Calu3 (cell line): ENCODE data around the gene KATNAL2. TPM values are rescaled to one million over a fixed set of nuclear protein-coding genes. Genes with fewer than 3 reads are reported as not detected.

ENCODE experiments used
- Bru-seq: library from RNA; stranded (reverse); fragments of 400-500 nt; gene quantifications from one replicate; lab custom pipeline; 2021; lab: Mats Ljungman, UMichigan
- BruChase-seq, 2 experiments: library from RNA; stranded (reverse); fragments of 400-500 nt; gene quantifications; one replicate each; lab custom pipeline; 2021; lab: Mats Ljungman, UMichigan
- BruUV-seq: library from RNA; stranded (reverse); fragments of 400-500 nt; replicated peaks from 2 replicates; lab custom pipeline; 2021; lab: Mats Ljungman, UMichigan
- CTCF ChIA-PET: fragments of 300-600 bp; sonication (Branson Sonifier 250); formaldehyde crosslinking; loops from one replicate; lab custom pipeline; 2022; ENCODE audit warnings: antibody characterized with exemption; lab: Charles Lee
- DNase-seq: peaks from one replicate; pipeline ENCODE4 v3.0.0; 2022
- H3K27ac Mint-ChIP-seq: one replicate; pipeline ENCODE4 v1.8.0; 2022; ENCODE audit warnings: mixed read lengths; ENCODE audit not compliant: unreplicated experiment
- H3K27me3 Mint-ChIP-seq: one replicate; pipeline ENCODE4 v1.8.0; 2022; ENCODE audit warnings: mixed read lengths; ENCODE audit not compliant: unreplicated experiment
- H3K36me3 Mint-ChIP-seq: one replicate; pipeline ENCODE4 v1.8.0; 2022; ENCODE audit warnings: mild to moderate bottlenecking, moderate library complexity, mixed read lengths; ENCODE audit not compliant: insufficient read depth, unreplicated experiment
- H3K4me1 Mint-ChIP-seq: one replicate; pipeline ENCODE4 v1.8.0; 2022; ENCODE audit warnings: mild to moderate bottlenecking, low read depth, mixed read lengths; ENCODE audit not compliant: unreplicated experiment
- H3K4me3 Mint-ChIP-seq: one replicate; pipeline ENCODE4 v1.8.0; 2022; ENCODE audit warnings: mild to moderate bottlenecking, low read depth, moderate library complexity, mixed read lengths; ENCODE audit not compliant: unreplicated experiment
- H3K9me3 Mint-ChIP-seq: one replicate; pipeline ENCODE4 v1.8.0; 2022; ENCODE audit warnings: low read depth, mixed read lengths; ENCODE audit not compliant: unreplicated experiment
- CTCF ChIP-seq: fragments of 200-600 bp; IDR thresholded peaks from one replicate; pipeline ENCODE4 v1.8.0; 2022; ENCODE audit warnings: antibody characterized with exemption; ENCODE audit not compliant: unreplicated experiment
- intact Hi-C: fragments of 100-400 bp; cut with micrococcal nuclease; formaldehyde crosslinking; loops from one replicate; pipeline ENCODE4 v1.10.0; 2022; ENCODE audit not compliant: unreplicated experiment
- long read RNA-seq: library from polyadenylated mRNA; stranded (forward); transcript quantifications from one replicate; pipeline ENCODE4 v2.0.0, GENCODE V29; 2022
- total RNA-seq: library from RNA; stranded (reverse); gene quantifications from 2 replicates; pipeline ENCODE4 v1.2.3, GENCODE V29; 2022

The KATNAL2 gene
- total RNA-seq (5.7 and 7.6 TPM in 2 replicates), Bru-seq, nascent RNA (percentile 42 among the genes with signal in this experiment), BruChase-seq, experiment 1, labeled RNA remaining after a 6-hour chase (percentile 40 among the genes with signal in this experiment), BruChase-seq, experiment 2, labeled RNA remaining after a 2-hour chase (percentile 43 among the genes with signal in this experiment)
- long read RNA-seq, partial matches to known transcripts: 2 of 10 reads
- long read RNA-seq, other reads (novel, unspliced or antisense): 6 of 10 reads

GRCh38 chr18:46917108-46917802 lies at the start of gene KATNAL2, which contains the start of gene PIAS2:
TSS of gene KATNAL2 (plus strand) at chr18:46917602. CDS start at chr18:46946873, 29,271 bp downstream.
TSS of gene PIAS2 (minus strand) at chr18:46917507. CDS start at chr18:46917345, 162 bp downstream.
- no peaks in the 10 kb centered on the region for H3K27me3 Mint-ChIP-seq
- intact Hi-C loops: no loop called here
- DNase-seq: peak; percentile 77
- no TSS peak for BruUV-seq
- CTCF ChIA-PET: no interaction called here
- H3K27ac Mint-ChIP-seq: peak within 1 kb of the TSS; percentile 56
- H3K36me3 Mint-ChIP-seq: peaks cover 22% of the 10 kb centered on the region
- H3K9me3 Mint-ChIP-seq: no peaks in the 10 kb centered on the region
- no peaks in the 10 kb centered on the region for H3K4me1 Mint-ChIP-seq
- TF ChIP-seq CTCF: no peak
- H3K4me3 Mint-ChIP-seq: peak within 1 kb of the TSS; percentile 82

- no peaks in the 10 kb centered on the region for H3K36me3 Mint-ChIP-seq
- H3K27me3 Mint-ChIP-seq: no peaks in the 10 kb centered on the region
- TF ChIP-seq CTCF: no peak
- no peak overlapping the region for H3K4me3 Mint-ChIP-seq
- no TSS peak for BruUV-seq
- H3K9me3 Mint-ChIP-seq: peaks cover 18% of the 10 kb centered on the region
- no peak for DNase-seq
- no peak overlapping the region for H3K27ac Mint-ChIP-seq
- intact Hi-C loops: no loop called here
- CTCF ChIA-PET: no interaction called here
- peaks cover 10% of the 10 kb centered on the region for H3K4me1 Mint-ChIP-seq
These were observed 49.1 kb upstream of the KATNAL2 start for GRCh38 chr18:46868169-46868921.

GRCh38 chr18:46877329-46877987 lies 39.9 kb upstream of the KATNAL2 start:
- peaks cover 20% of the 10 kb centered on the region for H3K9me3 Mint-ChIP-seq
- peaks cover 8% of the 10 kb centered on the region for H3K4me1 Mint-ChIP-seq
- intact Hi-C loops: no loop called here
- DNase-seq: no peak
- H3K4me3 Mint-ChIP-seq: no peak overlapping the region
- no peak for TF ChIP-seq CTCF
- H3K27ac Mint-ChIP-seq: peak overlapping the region; percentile 17
- no peaks in the 10 kb centered on the region for H3K27me3 Mint-ChIP-seq
- CTCF ChIA-PET: no interaction called here
- no TSS peak for BruUV-seq
- peaks cover 4% of the 10 kb centered on the region for H3K36me3 Mint-ChIP-seq

GRCh38 chr18:46883180-46883579 lies 34.2 kb upstream of the KATNAL2 start:
- CTCF ChIA-PET: no interaction called here
- DNase-seq: no peak
- TF ChIP-seq CTCF: no peak
- BruUV-seq: no TSS peak
- Mint-ChIP-seq H3K27ac (no peak overlapping the region), H3K27me3 (no peaks in the 10 kb centered on the region), H3K4me3 (no peak overlapping the region), H3K4me1 (no peaks in the 10 kb centered on the region), H3K36me3 (peaks cover under 1% of the 10 kb centered on the region), H3K9me3 (peaks cover 11% of the 10 kb centered on the region)
- intact Hi-C loops: no loop called here
